Hematopoietic multipotent progenitor cell treated with erythropoietin and hydrocortisone succinate and interleukin-3 and kit ligand, for 17 days (in vitro differentiated cells): Measurements from ENCODE around the gene SLC25A12.

Source experiments
- DNase-seq: peaks from one replicate; pipeline ENCODE4 v3.0.0-alpha.2; 2015; ENCODE audit warnings: low spot score

The SLC25A12 gene

DNA sequence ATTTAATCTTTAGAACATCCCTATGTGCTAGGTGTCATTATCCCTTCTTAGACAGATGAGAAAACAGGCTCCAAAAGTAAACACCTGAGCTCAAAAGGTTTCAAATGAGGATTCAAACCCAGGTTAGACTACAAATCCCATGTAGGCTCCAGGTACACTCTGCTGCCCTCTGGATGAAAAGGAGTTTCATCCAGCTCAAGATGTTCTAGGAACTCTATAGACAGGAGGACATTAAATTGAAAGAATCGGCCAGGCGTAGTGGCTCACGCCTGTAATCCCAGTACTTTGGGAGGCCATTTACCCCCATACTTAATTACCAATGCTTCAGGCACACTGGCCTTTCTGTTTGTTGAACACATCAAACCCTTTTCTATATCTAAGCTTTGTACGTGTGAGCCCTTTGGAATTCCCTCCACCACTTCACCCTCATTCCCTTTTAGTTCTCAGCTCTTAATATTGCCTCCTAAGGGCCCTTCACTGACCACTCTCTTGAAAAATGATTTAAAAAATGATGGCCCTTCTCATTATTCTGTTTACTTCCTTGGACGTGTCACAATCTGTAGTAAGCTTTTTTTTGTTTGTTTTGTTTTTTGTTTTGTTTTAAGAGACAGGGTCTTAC lies 10.7 kb downstream of the SLC25A12 start:
- DNase-seq = no peak

DNA sequence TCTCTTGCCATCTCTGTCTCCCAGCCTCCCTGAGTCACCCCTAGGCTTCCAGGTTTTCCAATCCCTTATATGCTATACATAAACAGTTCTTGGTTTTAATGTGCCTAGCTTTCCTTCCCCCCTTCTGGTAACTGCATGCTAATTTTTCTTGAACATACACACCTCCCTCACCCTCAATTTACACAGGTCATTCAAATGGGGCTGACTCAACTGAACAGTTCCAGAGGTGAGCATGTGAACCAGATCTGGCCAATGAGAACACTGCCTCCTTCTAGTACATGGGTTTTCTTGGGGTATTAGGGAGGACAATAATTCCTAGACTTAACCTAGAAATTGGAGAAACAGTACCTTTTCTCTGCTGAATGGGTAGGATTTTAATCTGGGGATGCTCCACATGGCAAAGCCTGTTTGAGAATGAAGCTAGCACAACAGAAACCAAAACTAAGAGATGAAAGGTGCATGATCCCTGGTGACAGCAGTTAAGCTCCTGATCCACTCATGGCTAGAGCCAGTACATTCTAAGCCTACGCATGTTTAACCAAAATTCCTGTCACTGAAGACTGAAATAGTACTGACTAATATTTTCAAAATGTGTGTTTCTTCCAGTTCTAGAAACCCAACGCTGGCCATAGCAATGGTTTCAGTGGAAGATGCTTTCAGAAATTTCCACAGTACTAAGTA lies 11.8 kb downstream of the SLC25A12 start:
- DNase-seq = no peak

DNA sequence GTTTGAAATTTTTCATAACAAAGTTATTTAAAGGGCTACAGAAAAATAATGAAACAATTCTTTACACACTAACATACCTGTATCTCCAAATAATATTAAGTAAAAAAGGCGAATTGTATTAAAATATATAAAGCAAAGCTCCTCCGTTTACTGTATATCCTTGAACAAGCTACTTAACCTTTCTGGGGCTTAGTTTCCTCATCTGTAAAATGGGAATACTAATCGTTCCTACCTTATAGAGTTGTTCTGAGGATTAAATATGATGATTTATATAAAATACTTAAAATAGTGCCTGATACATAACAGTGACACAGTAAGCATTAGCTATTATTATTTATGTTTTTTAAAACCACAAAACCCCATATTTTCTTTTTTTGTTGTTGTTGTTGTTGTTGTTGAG lies 13.3 kb downstream of the SLC25A12 start:
- DNase-seq = no peak

DNA sequence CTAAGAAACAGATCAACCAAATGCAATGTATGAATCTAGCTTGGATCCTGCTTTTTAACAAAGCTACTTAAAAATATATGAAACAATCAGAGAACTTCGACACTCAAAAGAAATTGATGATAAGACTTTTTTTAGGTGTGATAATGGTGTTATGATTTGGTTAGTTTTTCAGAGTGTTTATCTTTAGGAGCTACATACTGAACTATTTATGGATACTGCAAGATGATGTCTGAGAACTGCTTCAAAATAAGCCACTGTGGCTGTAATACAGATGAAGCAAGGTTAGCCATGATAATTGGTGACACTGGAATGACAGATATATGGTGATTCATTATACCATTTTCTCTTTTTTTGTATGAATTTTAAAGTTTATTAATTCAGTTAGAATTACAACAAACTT lies 14.2 kb downstream of the SLC25A12 start:
- no peak for DNase-seq

DNA sequence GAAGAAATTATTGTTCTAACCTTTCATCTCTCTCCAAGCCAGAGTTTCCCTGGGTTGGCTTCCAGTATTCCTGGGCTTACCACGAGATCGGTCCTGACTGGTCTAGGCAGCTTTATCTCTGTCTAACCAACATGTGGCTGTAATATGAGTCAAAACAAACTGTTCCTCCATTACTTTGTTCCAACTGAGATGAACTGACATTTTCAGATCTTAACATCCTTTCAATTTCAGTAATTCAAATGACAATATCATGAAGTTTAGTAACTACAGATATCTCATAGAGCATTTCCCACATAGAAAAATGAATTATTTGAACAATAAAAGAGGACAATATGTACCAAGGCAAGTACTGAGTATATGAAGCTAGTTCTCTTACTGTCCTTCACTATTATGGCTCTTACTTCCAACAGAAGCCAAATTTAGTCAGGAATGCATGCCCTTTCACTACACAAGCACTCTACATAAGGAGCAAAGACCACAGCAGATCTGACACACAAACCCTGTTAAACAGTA lies 15.5 kb downstream of the SLC25A12 start:
- DNase-seq = no peak

DNA sequence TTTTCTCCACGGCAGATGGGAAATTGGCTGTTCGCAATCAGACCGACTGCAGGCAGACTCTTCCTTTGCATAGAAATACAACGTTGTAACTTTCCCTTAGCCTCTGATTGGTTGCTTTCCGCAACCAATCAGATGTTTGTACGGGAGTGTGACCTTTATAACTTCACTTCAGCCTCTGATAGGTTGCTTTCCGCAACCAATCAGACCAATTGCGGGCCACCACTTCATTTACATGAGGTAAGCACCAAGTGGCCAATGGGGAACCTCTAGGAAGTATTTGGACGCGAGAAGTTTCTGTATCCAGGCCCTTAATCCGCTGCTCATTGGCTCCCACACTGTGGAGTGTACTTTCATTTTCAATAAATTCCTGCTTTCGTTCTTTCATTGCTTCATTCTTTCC lies 19.1 kb downstream of the SLC25A12 start:
- DNase-seq = no peak

DNA sequence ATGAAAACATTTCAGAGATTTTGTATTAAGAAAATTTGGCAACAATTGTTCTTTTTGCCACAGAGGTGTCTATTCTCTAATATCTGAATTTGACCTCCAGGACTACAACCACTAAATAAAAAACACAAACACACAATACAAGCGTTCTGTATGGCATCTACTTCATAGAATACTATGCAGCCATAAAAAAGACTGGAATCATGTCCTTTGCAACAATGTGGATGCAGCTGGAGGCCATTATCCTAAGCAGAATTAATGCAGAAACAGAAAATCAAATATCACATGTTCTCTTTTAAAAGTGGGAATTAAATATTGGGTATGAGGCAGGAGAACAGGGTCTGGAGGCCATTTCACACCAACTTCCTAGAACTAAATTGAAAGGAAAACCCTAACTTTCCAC lies 19.5 kb downstream of the SLC25A12 start:
- no peak for DNase-seq

DNA sequence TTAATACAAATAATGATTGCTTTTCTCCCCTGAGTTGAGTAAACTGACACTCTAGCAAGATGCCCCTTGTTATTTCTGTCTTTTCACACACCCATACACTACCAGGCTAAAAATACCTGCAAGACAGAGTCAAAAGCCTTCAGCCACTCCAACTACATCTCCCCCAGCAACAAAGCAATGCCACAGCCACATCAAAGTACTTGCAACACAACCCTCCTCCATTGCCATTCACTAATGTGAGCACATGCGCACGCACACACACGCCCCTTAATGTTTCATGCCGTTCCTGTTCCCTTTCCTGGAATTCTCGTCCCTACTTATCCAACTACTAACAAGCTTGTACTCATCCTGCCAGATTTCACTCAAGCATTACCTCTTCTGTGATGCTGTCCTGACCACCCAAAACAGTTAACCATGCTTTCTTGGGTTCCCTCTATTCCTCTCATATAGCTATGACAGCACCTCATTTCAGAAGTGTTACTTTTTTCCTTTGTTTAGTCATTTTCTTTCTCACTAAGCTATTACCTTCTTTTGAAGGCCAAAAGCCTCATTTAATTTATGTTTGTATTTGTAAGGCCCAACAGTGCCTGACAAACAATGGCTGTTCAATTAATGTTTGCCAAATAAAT lies 29.6 kb downstream of the SLC25A12 start:
- DNase-seq = no peak

DNA sequence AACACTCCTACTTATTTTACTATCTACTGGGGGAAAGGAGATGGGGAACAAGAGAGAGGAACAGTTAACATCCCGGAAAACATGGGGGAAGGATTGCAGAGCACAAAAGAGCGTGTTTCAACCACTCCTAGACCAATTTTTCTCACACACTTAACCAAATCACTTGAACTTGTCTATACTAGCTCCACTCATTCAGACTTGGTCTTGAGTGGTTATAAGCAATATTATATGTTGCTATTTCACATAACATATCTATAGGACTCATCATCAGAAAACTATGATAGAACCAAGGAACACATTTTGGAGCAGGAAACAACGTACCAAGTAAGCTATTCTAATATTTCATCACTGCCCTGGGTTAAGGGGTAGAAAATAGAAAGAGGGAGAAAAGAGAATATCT lies 31.5 kb downstream of the SLC25A12 start:
- no peak for DNase-seq

DNA sequence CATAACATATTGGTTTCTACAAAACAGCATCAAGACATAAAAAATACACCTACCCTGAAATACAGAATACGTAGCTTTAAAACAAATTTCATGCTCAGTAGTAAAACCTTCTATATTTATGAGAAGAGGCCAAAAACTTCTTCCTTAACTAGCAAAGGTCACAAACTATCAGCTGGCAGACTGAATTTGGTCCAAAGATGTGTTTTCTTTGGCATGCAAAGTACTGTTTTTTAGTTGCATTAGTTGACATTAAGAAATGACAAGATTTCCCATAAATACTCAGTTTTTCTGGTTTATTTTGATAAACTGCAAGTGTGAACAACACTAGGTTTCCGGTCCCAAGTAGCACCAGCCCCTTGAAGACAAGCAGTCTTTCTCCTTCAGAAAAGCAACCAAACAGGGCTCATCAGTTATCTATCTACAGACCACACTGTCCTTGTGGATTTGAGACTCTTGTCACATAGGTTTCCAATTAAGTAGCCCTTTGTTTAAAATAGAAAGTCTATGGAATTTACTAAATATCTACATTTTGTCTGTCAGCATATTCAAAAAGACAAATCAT lies 35.6 kb downstream of the SLC25A12 start:
- DNase-seq = no peak

DNA sequence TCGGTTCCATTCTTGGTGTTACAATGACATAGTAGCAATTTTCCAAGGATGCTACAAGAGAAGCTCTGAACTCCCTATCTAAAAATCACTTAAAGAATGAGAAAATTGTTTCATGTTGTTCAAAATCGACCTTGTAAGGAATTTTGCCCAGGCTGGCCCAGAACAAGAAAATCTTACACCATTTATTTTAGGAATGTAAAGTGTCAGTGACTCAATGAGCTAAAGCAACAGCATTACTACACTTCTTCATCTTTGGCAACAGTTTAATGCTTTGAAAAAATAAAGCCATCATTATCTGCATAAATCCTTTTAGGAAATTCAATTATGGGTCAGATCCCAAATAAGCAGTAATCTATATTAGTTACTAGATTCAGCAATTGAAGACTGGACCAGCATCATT lies 38.6 kb downstream of the SLC25A12 start:
- DNase-seq = no peak

DNA sequence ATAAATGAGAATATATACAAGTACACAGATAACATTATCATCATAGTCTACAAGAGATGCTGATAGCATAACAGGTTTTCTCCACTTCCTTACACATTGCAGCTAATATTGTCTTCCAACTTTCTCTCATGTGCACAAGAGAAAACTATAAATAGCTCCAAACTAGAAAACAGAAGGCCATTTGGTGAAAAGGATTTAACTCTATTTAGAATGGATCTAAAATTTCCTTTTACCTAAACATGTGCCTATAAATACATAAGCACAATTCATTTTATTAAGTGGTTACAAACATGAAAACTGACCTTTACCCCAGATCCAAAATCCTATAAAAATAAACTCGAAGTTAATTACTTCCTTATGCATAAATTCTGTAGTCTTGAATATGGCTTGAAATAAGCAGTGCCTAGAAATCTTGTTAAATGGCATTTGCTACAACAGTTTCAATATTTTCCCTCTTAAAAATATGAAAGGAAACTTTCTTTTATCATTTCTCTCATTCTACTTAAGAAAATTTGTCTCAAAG lies 41.6 kb downstream of the SLC25A12 start:
- no peak for DNase-seq

DNA sequence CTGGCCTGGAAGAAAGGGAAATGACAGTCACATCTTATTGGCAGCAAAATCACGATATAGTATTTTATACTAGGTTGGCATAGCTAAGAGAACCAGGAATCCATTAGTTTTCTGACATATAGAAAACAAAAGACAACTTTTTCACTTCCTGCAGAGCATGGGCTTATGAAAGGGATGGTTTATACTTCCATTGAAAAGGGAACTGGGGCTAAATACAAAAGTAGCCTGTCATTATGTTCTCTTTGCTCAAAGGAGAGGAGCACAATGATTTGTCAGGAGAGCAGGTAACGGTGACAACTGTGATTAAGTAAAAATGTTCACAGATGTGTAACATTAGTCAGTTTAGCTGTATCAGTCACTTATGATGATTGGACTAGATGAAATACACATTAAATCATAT lies 46.4 kb downstream of the SLC25A12 start:
- no peak for DNase-seq

DNA sequence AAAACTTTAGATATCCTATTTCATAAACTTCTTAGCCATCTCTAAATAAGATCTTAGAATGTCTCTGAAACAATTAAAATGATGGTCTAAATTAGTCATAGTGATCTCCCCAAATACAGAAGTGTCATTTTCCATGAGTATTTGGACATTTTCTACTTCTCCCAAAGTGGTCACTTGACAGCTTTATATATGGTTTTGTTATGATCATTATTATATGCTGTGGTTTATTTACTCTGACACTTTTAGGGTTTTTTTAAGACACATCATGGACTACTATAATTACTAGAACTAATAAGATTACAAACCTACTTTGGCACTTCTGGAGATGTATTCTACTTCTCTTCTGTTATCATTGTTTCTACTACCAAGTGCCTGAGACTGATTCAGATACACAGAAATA lies 47.1 kb downstream of the SLC25A12 start:
- DNase-seq = no peak

DNA sequence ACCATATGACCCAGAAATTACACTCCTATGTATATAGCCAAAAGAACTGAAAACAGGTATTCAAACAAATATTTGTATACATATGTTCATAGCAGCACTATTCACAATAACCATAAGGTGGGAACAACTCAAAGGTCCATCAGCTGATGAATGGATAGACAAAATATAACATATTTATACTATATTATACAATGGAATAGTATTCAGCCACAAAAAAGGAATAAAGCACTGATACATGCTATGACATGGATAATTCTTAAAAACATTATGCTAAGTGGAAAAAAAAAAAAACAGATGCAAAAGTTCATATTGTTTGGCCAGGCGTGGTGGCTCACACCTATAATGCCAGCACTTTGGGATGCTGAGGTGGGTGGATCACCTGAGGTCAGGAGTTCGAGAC lies 52.0 kb downstream of the SLC25A12 start:
- DNase-seq = no peak

DNA sequence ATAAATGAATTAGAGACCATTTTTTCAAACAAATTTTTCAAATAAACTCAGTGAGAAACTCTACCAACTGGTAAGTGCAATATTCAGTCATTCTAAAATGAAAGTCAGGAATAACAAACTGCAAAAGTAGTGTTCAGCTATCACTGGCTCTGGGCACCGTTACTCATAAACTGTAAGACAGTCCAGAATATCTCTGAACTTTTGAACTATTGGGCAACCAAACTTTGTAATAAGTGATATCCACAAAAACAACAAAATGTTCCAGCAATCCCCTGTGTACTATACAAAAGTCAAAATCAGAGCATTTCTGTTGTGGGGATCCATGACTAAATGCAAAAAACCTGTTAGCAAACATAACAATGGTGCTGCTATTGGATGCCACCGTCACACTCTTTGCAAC lies 56.3 kb downstream of the SLC25A12 start:
- no peak for DNase-seq

DNA sequence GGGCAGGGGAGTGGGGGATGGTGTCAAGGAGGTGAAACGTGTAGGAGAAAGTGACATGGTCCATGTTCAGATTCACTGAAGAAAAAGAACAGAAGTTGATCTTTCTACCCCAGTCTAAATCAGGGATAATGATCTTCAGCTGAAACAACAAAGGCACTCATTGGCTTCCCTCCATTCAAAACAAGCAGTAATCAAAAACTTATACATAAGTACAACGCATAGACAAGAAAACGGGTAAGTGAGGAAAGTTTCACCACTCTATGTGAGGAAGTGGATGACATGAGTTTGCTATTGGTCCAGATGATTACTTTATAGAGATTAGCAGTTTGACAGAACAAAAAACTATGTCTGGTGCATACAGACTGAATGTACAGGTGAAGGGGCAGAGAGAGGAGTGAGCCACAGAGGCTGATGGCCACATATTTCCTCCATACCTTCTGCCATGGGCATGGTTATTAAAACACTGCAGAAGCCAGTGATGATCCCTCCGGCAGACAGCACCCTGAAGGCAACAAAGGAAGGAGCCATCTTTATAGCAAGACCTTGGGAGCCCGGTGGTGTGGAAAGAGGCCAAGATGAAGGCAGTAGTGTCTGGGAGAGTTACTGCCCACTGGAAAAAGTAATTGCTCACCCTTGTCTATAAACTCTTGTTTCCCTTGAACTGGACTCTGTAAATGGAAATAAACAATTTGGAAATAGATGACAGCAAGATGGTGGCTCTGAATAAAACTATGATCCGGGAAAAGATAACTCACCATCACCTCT lies 57.7 kb downstream of the SLC25A12 start:
- DNase-seq = no peak

DNA sequence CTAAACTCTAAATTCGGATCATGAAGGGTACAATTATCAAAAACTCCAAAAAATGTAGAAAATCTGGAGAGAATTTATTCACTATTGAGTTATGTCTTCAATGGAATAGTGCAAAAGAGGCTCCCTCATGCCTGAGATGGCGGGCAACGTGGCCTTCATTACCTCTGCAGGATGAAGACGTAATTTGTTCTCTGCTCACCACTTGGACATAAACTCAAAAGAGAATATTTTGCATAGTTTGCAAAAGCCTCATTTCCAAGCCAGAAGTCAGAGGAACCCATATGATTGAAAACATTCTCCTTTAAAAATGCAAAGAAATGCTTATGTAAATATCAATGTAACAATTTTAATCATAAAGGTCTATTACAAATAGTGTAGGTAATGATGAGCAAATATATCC lies 58.7 kb downstream of the SLC25A12 start:
- DNase-seq = no peak

DNA sequence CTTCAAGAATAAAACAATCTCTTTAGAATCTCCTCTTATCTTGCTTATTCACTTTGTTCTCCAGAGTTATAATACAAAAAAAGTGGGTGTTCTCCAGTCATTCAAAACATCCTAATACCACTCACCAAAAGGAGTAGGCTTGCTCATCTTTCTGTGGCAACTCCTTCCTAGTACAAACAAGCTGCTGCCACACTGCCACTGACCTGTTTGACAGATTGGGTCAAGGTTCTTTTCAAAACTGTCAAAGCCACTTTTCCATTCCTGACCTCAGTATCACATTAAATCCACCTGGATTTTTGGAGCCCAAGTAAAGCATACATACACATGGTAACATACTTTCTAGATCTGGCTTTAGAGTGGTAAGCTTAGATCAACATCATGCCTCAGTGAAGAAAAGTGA lies 59.8 kb downstream of the SLC25A12 start:
- DNase-seq = no peak

DNA sequence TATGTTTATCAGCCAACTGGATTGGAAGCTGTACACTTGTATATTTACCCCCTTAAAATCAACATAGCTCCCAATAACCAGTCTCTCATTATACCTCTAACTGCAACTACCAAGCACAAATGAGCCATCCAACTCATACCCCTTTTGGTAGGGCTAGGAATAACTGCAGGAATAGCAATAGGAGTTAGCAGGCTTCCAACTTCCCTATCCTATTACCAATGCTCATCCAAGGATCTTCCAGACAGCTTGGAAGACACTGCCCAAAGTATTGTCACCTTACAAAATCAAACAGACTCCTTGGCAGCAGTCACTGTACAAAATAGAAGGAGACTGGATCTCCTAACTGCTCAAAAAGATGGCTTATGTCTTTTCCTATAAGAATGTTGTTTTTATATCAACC lies 61.6 kb downstream of the SLC25A12 start:
- no peak for DNase-seq

DNA sequence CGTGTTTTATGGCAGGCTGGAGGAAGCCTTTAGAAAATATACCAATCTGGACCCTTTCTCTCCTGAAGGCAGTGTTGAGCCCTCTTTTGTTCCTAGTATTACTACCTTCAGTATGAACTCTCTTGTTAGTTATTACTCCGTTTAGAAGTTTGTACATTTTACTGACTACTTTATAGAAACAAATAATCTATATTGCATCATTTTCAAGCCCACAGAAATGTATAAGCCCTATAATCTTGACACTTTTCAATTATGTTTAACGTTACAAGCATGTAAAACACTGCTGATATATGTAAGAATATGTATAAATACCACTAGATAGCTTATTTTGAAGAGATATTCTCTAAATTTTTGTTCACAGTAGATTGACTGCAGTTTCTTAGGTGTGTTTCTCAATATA lies 64.0 kb downstream of the SLC25A12 start:
- DNase-seq = no peak

DNA sequence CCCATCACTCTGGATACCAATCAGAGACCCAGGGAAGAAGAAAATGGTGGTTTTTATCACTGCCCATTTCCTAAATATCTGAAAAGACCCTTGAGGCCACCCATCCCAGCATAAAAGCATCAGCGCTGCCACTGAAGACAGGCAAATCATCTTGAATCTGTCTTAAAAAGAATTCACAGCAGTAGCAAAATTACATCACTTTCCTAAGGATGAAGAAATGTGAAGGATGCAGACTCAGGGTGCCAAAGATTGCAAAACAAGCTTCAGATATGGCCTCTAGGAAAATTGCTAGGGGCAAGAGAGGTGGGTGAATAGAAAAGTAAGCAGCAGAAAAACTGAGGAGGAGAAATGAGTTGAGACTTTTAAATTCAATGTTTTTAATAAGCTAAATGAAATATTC lies 70.0 kb downstream of the SLC25A12 start:
- no peak for DNase-seq
